K562 (cell line): ENCODE measurements around the gene HCAR3. TPM values are rescaled to one million over a fixed set of nuclear protein-coding genes. Genes with fewer than 3 reads are reported as not detected.

Experiments
- ATAC-seq: fragments of 200-7000 bp; cut with Tn5 transposase; 3 replicates; pipeline ENCODE4 v1.9.1; 2020; ENCODE audit warnings: moderate library complexity
- BruUV-seq: library from RNA; stranded (reverse); fragments of 400-500 nt; replicated peaks from 2 replicates; lab custom pipeline; 2021; lab: Mats Ljungman, UMichigan
- CTCF ChIA-PET: fragments of 300-600 bp; formaldehyde crosslinking; extraction: SDS; loops from one replicate; lab custom pipeline; 2021; ENCODE audit warnings: low intra/inter-chr PET ratio; lab: Yijun Ruan, JAX
- POLR2A ChIA-PET: fragments of 300-600, 350-650 bp; sonication (Branson Sonifier 250); formaldehyde crosslinking; extraction: SDS; loops from one replicate; lab custom pipeline; 2021; ENCODE audit warnings: antibody characterized with exemption, inconsistent platforms; lab: Yijun Ruan, JAX
- DNase-seq, 4 experiments: peaks; one replicate each; pipeline versions ENCODE4 v3.0.0 to v3.0.0-alpha.2; 2011 to 2018; ENCODE audit warnings: low spot score in 3 of 4, mixed read lengths in 3 of 4; ENCODE audit errors: extremely low read depth in 1 of 4
- FAIRE-seq: peaks from 2 replicates; lab custom pipeline; 2011; peaks lifted over from hg19 to GRCh38; lab: Jason Lieb, UNC
- H2AFZ ChIP-seq: 2 replicates; pipeline ENCODE4 v1.6.0; 2011; ENCODE audit warnings: low read depth, low read length, control low read depth, inconsistent platforms
- H3K27ac ChIP-seq: fragments of 200-600 bp; 3 replicates; pipeline ENCODE4 v1.8.0; 2011; ENCODE audit warnings: low read depth, mild to moderate bottlenecking, control low read depth, inconsistent platforms, low read length, moderate library complexity, mixed read lengths; ENCODE audit errors: extremely low read depth
- H3K27me3 ChIP-seq, 2 experiments: fragments of 300-600 bp in 1 of 2; 2 replicates in 1 of 2; 3 replicates in 1 of 2; pipeline versions ENCODE4 v1.6.0 to v1.8.0; 2011; ENCODE audit warnings: inconsistent platforms in 2 of 2, low read length in 2 of 2, mild to moderate bottlenecking in 1 of 2, mixed read lengths in 1 of 2, moderate library complexity in 1 of 2; ENCODE audit not compliant: control insufficient read depth in 2 of 2, insufficient read depth in 2 of 2
- H3K36me3 ChIP-seq: fragments of 300-600 bp; 3 replicates; pipeline ENCODE4 v1.8.0; 2011; ENCODE audit warnings: mild to moderate bottlenecking, low read length, inconsistent platforms; ENCODE audit not compliant: control insufficient read depth, insufficient read depth
- H3K4me1 ChIP-seq, 2 experiments: fragments of 200-600 bp in 1 of 2; replicated peaks in 1 of 2; 2 replicates in 1 of 2; 3 replicates in 1 of 2; pipeline versions ENCODE4 v1.5.1 to v1.8.0; 2011; ENCODE audit warnings: inconsistent platforms in 2 of 2, low read length in 2 of 2, mild to moderate bottlenecking in 1 of 2, mixed read lengths in 1 of 2, moderate library complexity in 1 of 2; ENCODE audit not compliant: control insufficient read depth in 2 of 2, insufficient read depth in 2 of 2
- H3K4me2 ChIP-seq: 2 replicates; pipeline ENCODE4 v1.6.1; 2011; ENCODE audit warnings: low read length, control low read depth, inconsistent platforms, mixed read lengths; ENCODE audit not compliant: insufficient read depth
- H3K4me3 ChIP-seq: fragments of 200-600 bp; sonication (generic), shearing (Covaris generic); 2 replicates; pipeline ENCODE4 v1.5.1; 2016; ENCODE audit warnings: control low read depth, inconsistent platforms
- H3K79me2 ChIP-seq: fragments of 200-600 bp; 3 replicates; pipeline ENCODE4 v1.8.0; 2011; ENCODE audit warnings: low read length, inconsistent platforms; ENCODE audit not compliant: control insufficient read depth, insufficient read depth
- H3K9ac ChIP-seq, 2 experiments: 2 replicates each; pipeline versions ENCODE4 v1.6.0 to v1.6.1; 2011; ENCODE audit warnings: low read depth in 2 of 2, low read length in 2 of 2, control low read depth in 1 of 2, inconsistent platforms in 1 of 2, mild to moderate bottlenecking in 1 of 2, mixed read lengths in 1 of 2; ENCODE audit not compliant: insufficient read depth in 1 of 2
- H3K9me1 ChIP-seq: one replicate; pipeline ENCODE4 v1.6.0; 2011; ENCODE audit warnings: inconsistent platforms, mild to moderate bottlenecking, low read length, moderate library complexity; ENCODE audit not compliant: control insufficient read depth, insufficient read depth
- H3K9me3 ChIP-seq: replicated peaks from 2 replicates; pipeline ENCODE4 v1.5.1; 2011; ENCODE audit warnings: low read depth, low read length, inconsistent platforms; ENCODE audit not compliant: control insufficient read depth, insufficient read depth
- H4K20me1 ChIP-seq: replicated peaks from 2 replicates; pipeline ENCODE4 v1.6.1; 2011; ENCODE audit warnings: low read length, inconsistent platforms, mixed read lengths; ENCODE audit not compliant: control insufficient read depth, insufficient read depth
- BCL6 ChIP-seq: fragments of 250-450 bp; sonication (Bioruptor Pico); IDR thresholded peaks from 2 replicates; pipeline ENCODE4 v1.4.0; 2020
- BRF1 ChIP-seq: IDR thresholded peaks from 3 replicates; pipeline ENCODE4 v1.6.1; 2011; ENCODE audit warnings: borderline replicate concordance, mild to moderate bottlenecking; ENCODE audit not compliant: insufficient read length; ENCODE audit errors: extremely low read depth
- E2F3 ChIP-seq: fragments of 250-450 bp; sonication (Bioruptor Pico); IDR thresholded peaks from 2 replicates; pipeline ENCODE4 v1.4.0; 2020; ENCODE audit warnings: mild to moderate bottlenecking
- HBP1 ChIP-seq: fragments of 450-650 bp; formaldehyde crosslinking; IDR thresholded peaks from 2 replicates; pipeline ENCODE4 v1.4.0; 2022; ENCODE audit warnings: missing genetic modification characterization
- HINFP ChIP-seq: fragments of 450-650 bp; conservative IDR thresholded peaks from 2 replicates; pipeline ENCODE4 v1.6.1; 2016; ENCODE audit warnings: missing genetic modification characterization, low read depth, mild to moderate bottlenecking, control low read depth, missing compliant biosample characterization
- IRF1 ChIP-seq: sonication (generic); formaldehyde crosslinking; IDR thresholded peaks from 2 replicates; pipeline ENCODE4 v1.8.0; 2022; ENCODE audit warnings: missing genetic modification reagents, mild to moderate bottlenecking, borderline replicate concordance
- POLR2A ChIP-seq: fragments of 450-650 bp; conservative IDR thresholded peaks from 2 replicates; pipeline ENCODE4 v1.6.1; 2016
- RBM15 ChIP-seq: fragments of 200-400 bp; formaldehyde crosslinking; IDR thresholded peaks from 2 replicates; pipeline ENCODE4 v1.6.1; 2018; ENCODE audit warnings: mild to moderate bottlenecking, low read length, moderate library complexity; ENCODE audit not compliant: insufficient read depth
- SFPQ ChIP-seq: fragments of 200-400 bp; formaldehyde crosslinking; IDR thresholded peaks from 2 replicates; pipeline ENCODE4 v1.6.1; 2017; ENCODE audit warnings: mild to moderate bottlenecking, low read depth, low read length, moderate library complexity
- SREBF2 ChIP-seq: sonication (generic); formaldehyde crosslinking; IDR thresholded peaks from 2 replicates; pipeline ENCODE4 v1.4.0; 2020; ENCODE audit warnings: mild to moderate bottlenecking, missing genetic modification reagents
- YY1 ChIP-seq, 3 experiments: IDR thresholded peaks; 2 replicates each; pipeline ENCODE4 v1.6.1; 2011; ENCODE audit warnings: low read length in 2 of 3, mild to moderate bottlenecking in 2 of 3, moderate library complexity in 2 of 3, borderline replicate concordance in 1 of 3, control low read depth in 1 of 3, low read depth in 1 of 3; ENCODE audit not compliant: insufficient read depth in 3 of 3, insufficient replicate concordance in 2 of 3, control insufficient read depth in 1 of 3, insufficient read length in 1 of 3; ENCODE audit errors: extremely low read depth in 1 of 3
- ZFPM2 ChIP-seq: fragments of 250-450 bp; sonication (Bioruptor Pico); IDR thresholded peaks from 2 replicates; pipeline ENCODE4 v1.5.1; 2022; ENCODE audit warnings: mild to moderate bottlenecking
- ZNF124 ChIP-seq: sonication (generic); formaldehyde crosslinking; IDR thresholded peaks from 2 replicates; pipeline ENCODE4 v1.8.1; 2022; ENCODE audit warnings: missing genetic modification reagents
- ZNF134 ChIP-seq: fragments of 250-450 bp; sonication (Bioruptor Pico); conservative IDR thresholded peaks from 2 replicates; pipeline ENCODE4 v1.4.0; 2020
- ZNF184 ChIP-seq: sonication (generic); formaldehyde crosslinking; IDR thresholded peaks from 2 replicates; pipeline ENCODE4 v1.5.0; 2020; ENCODE audit warnings: missing genetic modification reagents
- ZNF311 ChIP-seq: fragments of 250-450 bp; sonication (Bioruptor Pico); IDR thresholded peaks from 2 replicates; pipeline ENCODE4 v1.4.0; 2020; ENCODE audit warnings: mild to moderate bottlenecking, moderate library complexity
- ZNF324 ChIP-seq: fragments of 250-450 bp; sonication (Bioruptor Pico); IDR thresholded peaks from 2 replicates; pipeline ENCODE4 v1.4.0; 2020; ENCODE audit warnings: mild to moderate bottlenecking
- WGBS: fragments of 100-300 bp; shearing (Covaris generic); methylation state at CpG from one replicate; pipeline ENCODE4 v1.1.6; 2016; ENCODE audit warnings: low coverage, mixed read lengths; ENCODE audit not compliant: insufficient coverage; ENCODE audit errors: missing lambda C conversion rate; 5-methylcytosine and 5-hydroxymethylcytosine counted together
- in situ Hi-C: fragments of 300-500 bp; cut with MboI; formaldehyde crosslinking; loops from 4 replicates; pipeline ENCODE4 v1.15.0; 2018; ENCODE audit warnings: inconsistent platforms, mixed read lengths
- intact Hi-C: fragments of 100-400 bp; cut with micrococcal nuclease; formaldehyde crosslinking; loops from 2 replicates; pipeline ENCODE4 v1.14.2; 2022
- polyA plus RNA-seq, 8 experiments: library from polyadenylated mRNA; depleted of rRNA in 4 of 8; stranded (reverse) in 5 of 8; unstranded in 3 of 8; fragments of >200 nt; fragmentation: Nextera tagmentation in 2 of 8; fragmentation: Illumina TruSeq in 1 of 8; extraction: Ambion mirVana in 2 of 8; extraction: Trizol in 1 of 8; gene quantifications; 2 replicates each; pipeline versions ENCODE4 v1.2.1 to v1.2.3, GENCODE V29; 2011 to 2014; ENCODE audit warnings: inconsistent platforms in 1 of 8, missing spikeins in 1 of 8
- total RNA-seq, 7 experiments: library from RNA; depleted of rRNA in 6 of 7; stranded (reverse); fragments of >200 nt in 6 of 7; fragmentation: Illumina TruSeq in 2 of 7; extraction: Trizol in 2 of 7; gene quantifications; 2 replicates each; pipeline versions ENCODE4 v1.2.1 to v1.2.3, GENCODE V29; 2011 to 2021; ENCODE audit warnings: low replicate concordance in 1 of 7

HCAR3 gene
- total and polyA plus RNA-seq, 9 of the 15 experiments (the other 6 are each of a cell fraction or from before 2014, with no cell fraction given): not detected

- no peak for TF ChIP-seq HINFP (tag)
- no peak for TF ChIP-seq POLR2A
- no peak for TF ChIP-seq ZNF324
- TF ChIP-seq E2F3 (CRISPR knock-in tag): no peak
- TF ChIP-seq YY1 (IDR thresholded peaks at IDR 0.05; ENCODE audit: borderline replicate concordance in 1 of 3, control insufficient read depth in 1 of 3, extremely low read depth in 1 of 3, insufficient read depth in 3 of 3, insufficient read length in 1 of 3, insufficient replicate concordance in 2 of 3, low read depth in 1 of 3, low read length in 2 of 3): no peak
- TF ChIP-seq ZNF124 (CRISPR knock-in tag): no peak
- no peak for TF ChIP-seq ZFPM2 (CRISPR knock-in tag)
- no peak for TF ChIP-seq BCL6 (CRISPR knock-in tag)
- TF ChIP-seq, all 486 proteins: peak for 0
These were observed 29.5 kb downstream of the HCAR3 start (continued) for GRCh38 chr12:122687086-122687485.

- no peak for ATAC-seq
- H3K9me1 ChIP-seq: no peaks in the 10 kb centered on the region
- no peak overlapping the region for H3K9ac ChIP-seq
- H3K9me3 ChIP-seq: no peaks in the 10 kb centered on the region
- intact Hi-C loops (no loop called here), in situ Hi-C loops (no loop called here)
- H3K27ac ChIP-seq: no peak overlapping the region
- CTCF ChIA-PET: interaction anchor here (0.7 kb wide), 1 partner anchor 16 kb away, joined by 3 read pairs; no protein-coding TSS in a partner anchor
- no peak for FAIRE-seq
- peaks cover 8 to 28% of the 10 kb centered on the region in 2 experiments; a peak in 4 of 5 replicates for H3K27me3 ChIP-seq
- WGBS: 7% methylated on average over 3 of the region's 3 CpGs
- no peaks in the 10 kb centered on the region for H4K20me1 ChIP-seq
- H3K79me2 ChIP-seq: no peaks in the 10 kb centered on the region
- no peak for DNase-seq
- POLR2A ChIA-PET: no interaction called here
- H3K4me1 ChIP-seq: no peaks in the 10 kb centered on the region; a peak in 1 of 5 replicates
- no peak overlapping the region for H2AFZ ChIP-seq
- BruUV-seq: no TSS peak
- H3K36me3 ChIP-seq: no peaks in the 10 kb centered on the region
- H3K4me2 ChIP-seq: no peak overlapping the region
- H3K4me3 ChIP-seq: no peak overlapping the region
- no peak for TF ChIP-seq ZNF311 (CRISPR knock-in tag)
- TF ChIP-seq ZNF134 (CRISPR knock-in tag): no peak
- no peak for TF ChIP-seq SREBF2 (CRISPR knock-in tag)
- TF ChIP-seq SFPQ: no peak
- TF ChIP-seq ZNF184: no peak
- TF ChIP-seq RBM15: no peak
- no peak for TF ChIP-seq BRF1
- TF ChIP-seq HBP1 (CRISPR knock-in tag): no peak
- no peak for TF ChIP-seq IRF1
These were observed 30.1 kb downstream of the HCAR3 start for GRCh38 chr12:122686538-122686937.
